Endodermal cell (in vitro differentiated cells): ENCODE results near the gene CREM. TPM values are rescaled to one million over a fixed set of nuclear protein-coding genes. Genes with fewer than 3 reads are reported as not detected.

Source experiments
- DNase-seq: peaks from one replicate; pipeline ENCODE4 v3.0.0-alpha.2; 2017
- H3K27ac ChIP-seq: 2 replicates; pipeline ENCODE4 v1.5.1; 2013; ENCODE audit warnings: mild to moderate bottlenecking, low read depth, low read length, moderate library complexity
- H3K27me3 ChIP-seq: 2 replicates; pipeline ENCODE4 v1.6.1; 2013; ENCODE audit warnings: mild to moderate bottlenecking, low read length, moderate library complexity; ENCODE audit not compliant: insufficient read depth, control insufficient read depth, poor library complexity, severe bottlenecking
- H3K36me3 ChIP-seq: 2 replicates; pipeline ENCODE4 v1.7.0; 2013; ENCODE audit warnings: mild to moderate bottlenecking, low read length, moderate library complexity; ENCODE audit not compliant: control insufficient read depth, insufficient read depth
- H3K4me1 ChIP-seq: one replicate; pipeline ENCODE4 v1.7.0; 2013; ENCODE audit warnings: low read length; ENCODE audit not compliant: control insufficient read depth, insufficient read depth
- H3K4me3 ChIP-seq: 2 replicates; pipeline ENCODE4 v1.5.1; 2013; ENCODE audit warnings: mild to moderate bottlenecking, low read length, moderate library complexity
- H3K9ac ChIP-seq: 2 replicates; pipeline ENCODE4 v1.6.1; 2013; ENCODE audit warnings: mild to moderate bottlenecking, low read length, moderate library complexity; ENCODE audit not compliant: poor library complexity, severe bottlenecking; ENCODE audit errors: extremely low read depth
- H3K9me3 ChIP-seq: 2 replicates; pipeline ENCODE4 v1.6.1; 2013; ENCODE audit warnings: mild to moderate bottlenecking, low read length, moderate library complexity; ENCODE audit not compliant: control insufficient read depth
- H3K27ac Mint-ChIP-seq: 2 replicates; pipeline ENCODE4 v1.8.0; 2020; ENCODE audit warnings: mixed read lengths
- H3K27me3 Mint-ChIP-seq: 2 replicates; pipeline ENCODE4 v1.8.0; 2021; ENCODE audit warnings: mild to moderate bottlenecking, mixed read lengths; ENCODE audit not compliant: insufficient read depth
- H3K36me3 Mint-ChIP-seq: 2 replicates; pipeline ENCODE4 v1.8.0; 2020; ENCODE audit warnings: low read depth, mixed read lengths
- H3K4me1 Mint-ChIP-seq: 2 replicates; pipeline ENCODE4 v1.8.0; 2020; ENCODE audit warnings: mixed read lengths
- H3K4me3 Mint-ChIP-seq: 2 replicates; pipeline ENCODE4 v1.8.0; 2020; ENCODE audit warnings: mild to moderate bottlenecking, moderate library complexity, mixed read lengths
- H3K9me3 Mint-ChIP-seq: 2 replicates; pipeline ENCODE4 v1.8.0; 2020; ENCODE audit warnings: mild to moderate bottlenecking, mixed read lengths
- WGBS, 2 experiments: methylation state at CpG; one replicate each; pipeline versions ENCODE4 v1.1.5 to v1.1.7; 2013; ENCODE audit warnings: missing lambda C conversion rate in 2 of 2, mixed read lengths in 1 of 2; ENCODE audit not compliant: insufficient coverage in 1 of 2, insufficient read length in 1 of 2; 5-methylcytosine and 5-hydroxymethylcytosine counted together
- total RNA-seq, 2 donors: library from RNA; stranded (reverse); fragmentation: NEBNext Ultra II Directional in 1 of 2; extraction: Animal tissue kit (Norgen Biotek cat#: 25700) in 1 of 2; gene quantifications; 2 replicates in 1 of 2; 3 replicates in 1 of 2; pipeline ENCODE4 v1.2.1, GENCODE V29; 2021
- TF ChIP-seq, protein P1 (sequence below): fragments of 200-600 bp; sonication (generic); conservative IDR thresholded peaks from 2 replicates; pipeline ENCODE4 v1.5.0; 2021; ENCODE audit warnings: antibody characterized with exemption, mild to moderate bottlenecking

CREM gene
- total RNA-seq, 2 donors from 2014 or later, result 31.5 to 35.3 TPM

DNA sequence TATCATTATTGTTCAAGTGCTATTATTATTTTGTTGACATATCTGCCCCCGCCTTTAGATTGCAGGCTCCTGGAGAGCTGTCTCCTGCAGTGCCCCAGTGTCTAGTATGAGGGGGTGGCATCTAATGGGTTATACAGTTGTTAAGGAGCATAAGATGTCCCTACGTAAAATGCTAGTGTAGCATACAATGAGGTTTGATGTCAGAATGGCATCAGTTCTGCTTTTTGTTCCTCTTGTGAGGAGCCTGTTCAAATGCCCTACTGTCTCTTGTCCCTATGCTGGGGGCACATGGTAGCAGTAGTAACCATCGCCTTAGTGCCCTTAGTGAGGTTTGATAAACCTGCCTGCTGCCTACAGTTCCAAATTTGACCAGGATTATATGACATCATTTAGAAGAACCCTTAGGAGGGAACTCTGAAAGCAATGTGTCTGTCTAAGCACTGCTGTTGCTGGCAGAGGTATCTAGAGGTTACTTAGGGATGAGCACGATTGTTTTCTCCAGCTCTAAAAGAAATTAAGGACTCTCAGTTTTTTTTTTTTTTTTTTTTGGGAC is 9.7 kb downstream of the CREM start:
- no peaks in the 10 kb centered on the region for H3K36me3 Mint-ChIP-seq

DNA sequence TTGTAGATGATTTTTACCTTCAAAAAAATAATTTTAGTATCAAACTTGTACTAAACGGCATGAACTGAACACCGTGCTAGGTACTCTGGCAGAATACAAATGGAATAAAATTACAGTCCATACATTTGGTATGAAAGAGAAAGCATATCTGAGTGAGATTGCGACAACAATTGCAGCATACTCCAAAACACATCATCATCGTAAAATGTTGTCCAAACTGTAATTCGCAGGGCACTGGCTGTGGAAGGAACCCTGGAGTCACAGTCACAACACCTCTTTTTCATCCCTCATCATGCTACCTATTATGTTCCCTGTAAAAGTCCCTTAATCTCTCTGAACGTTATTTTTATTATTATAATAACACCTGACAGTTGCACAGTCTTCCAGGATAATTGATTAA is 13.5 kb downstream of the CREM start:
- H3K36me3 ChIP-seq, result no peaks in the 10 kb centered on the region
- Mint-ChIP-seq H3K27me3 (no peaks in the 10 kb centered on the region), H3K36me3 (no peaks in the 10 kb centered on the region), H3K4me1 (no peaks in the 10 kb centered on the region), H3K9me3 (no peaks in the 10 kb centered on the region), H3K4me3 (no peak overlapping the region), H3K27ac (no peak overlapping the region)
- DNase-seq, result no peak
- TF ChIP-seq, protein P1, sequence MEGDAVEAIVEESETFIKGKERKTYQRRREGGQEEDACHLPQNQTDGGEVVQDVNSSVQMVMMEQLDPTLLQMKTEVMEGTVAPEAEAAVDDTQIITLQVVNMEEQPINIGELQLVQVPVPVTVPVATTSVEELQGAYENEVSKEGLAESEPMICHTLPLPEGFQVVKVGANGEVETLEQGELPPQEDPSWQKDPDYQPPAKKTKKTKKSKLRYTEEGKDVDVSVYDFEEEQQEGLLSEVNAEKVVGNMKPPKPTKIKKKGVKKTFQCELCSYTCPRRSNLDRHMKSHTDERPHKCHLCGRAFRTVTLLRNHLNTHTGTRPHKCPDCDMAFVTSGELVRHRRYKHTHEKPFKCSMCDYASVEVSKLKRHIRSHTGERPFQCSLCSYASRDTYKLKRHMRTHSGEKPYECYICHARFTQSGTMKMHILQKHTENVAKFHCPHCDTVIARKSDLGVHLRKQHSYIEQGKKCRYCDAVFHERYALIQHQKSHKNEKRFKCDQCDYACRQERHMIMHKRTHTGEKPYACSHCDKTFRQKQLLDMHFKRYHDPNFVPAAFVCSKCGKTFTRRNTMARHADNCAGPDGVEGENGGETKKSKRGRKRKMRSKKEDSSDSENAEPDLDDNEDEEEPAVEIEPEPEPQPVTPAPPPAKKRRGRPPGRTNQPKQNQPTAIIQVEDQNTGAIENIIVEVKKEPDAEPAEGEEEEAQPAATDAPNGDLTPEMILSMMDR, result no peak
- H3K4me1 ChIP-seq, result no peaks in the 10 kb centered on the region
- no peaks in the 10 kb centered on the region for H3K9me3 ChIP-seq
- no peaks in the 10 kb centered on the region for H3K27me3 ChIP-seq
- no peak overlapping the region for H3K9ac ChIP-seq
- no peak overlapping the region for H3K4me3 ChIP-seq
- 95% methylated on average over 4 to 6 of the region's 6 CpGs for WGBS, 2 experiments
- H3K27ac ChIP-seq, result no peak overlapping the region

More for the DNA sequence above, 9.7 kb downstream of the CREM start:
- Mint-ChIP-seq H3K4me3 (no peak overlapping the region), H3K4me1 (no peaks in the 10 kb centered on the region), H3K27me3 (no peaks in the 10 kb centered on the region), H3K27ac (no peak overlapping the region), H3K9me3 (no peaks in the 10 kb centered on the region)
- Histone ChIP-seq H3K9ac (no peak overlapping the region), H3K27me3 (no peaks in the 10 kb centered on the region), H3K4me1 (no peaks in the 10 kb centered on the region), H3K36me3 (no peaks in the 10 kb centered on the region), H3K4me3 (no peak overlapping the region), H3K27ac (no peak overlapping the region), H3K9me3 (no peaks in the 10 kb centered on the region)
- TF ChIP-seq, protein P1, result no peak
- 83 to 93% methylated on average over 4 of the region's 4 CpGs for WGBS, 2 experiments
- DNase-seq, result no peak

DNA sequence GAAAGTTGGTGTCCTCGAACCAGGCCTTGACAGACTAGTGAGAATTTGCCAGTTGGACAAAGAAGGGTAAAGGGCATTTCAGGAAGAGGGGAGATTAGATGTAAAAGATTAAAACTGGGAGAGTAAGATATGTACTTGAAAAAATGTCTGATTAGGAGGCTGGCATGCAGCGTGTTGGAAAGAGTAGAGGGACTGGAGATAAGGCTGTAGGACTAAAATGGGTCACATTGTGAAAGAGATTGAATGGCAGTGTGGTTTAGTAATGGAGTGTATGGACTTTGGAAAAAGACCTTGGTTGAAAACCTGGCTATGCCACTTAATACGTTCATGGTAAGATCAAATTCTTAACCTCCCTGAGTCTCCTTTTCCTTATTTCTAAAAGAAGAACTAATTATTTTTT is 14.1 kb downstream of the CREM start:
- H3K36me3 Mint-ChIP-seq, result no peaks in the 10 kb centered on the region
- no peaks in the 10 kb centered on the region for H3K36me3 ChIP-seq
- no peak overlapping the region for H3K27ac ChIP-seq
- H3K4me3 ChIP-seq, result no peak overlapping the region
- no peaks in the 10 kb centered on the region for H3K4me1 ChIP-seq
- no peaks in the 10 kb centered on the region for H3K27me3 Mint-ChIP-seq
- TF ChIP-seq, protein P1, result no peak
- no peak overlapping the region for H3K9ac ChIP-seq
- no peak for DNase-seq
- H3K27me3 ChIP-seq, result no peaks in the 10 kb centered on the region
- no peaks in the 10 kb centered on the region for H3K4me1 Mint-ChIP-seq
- no peak overlapping the region for H3K27ac Mint-ChIP-seq
- H3K9me3 ChIP-seq, result no peaks in the 10 kb centered on the region
- H3K4me3 Mint-ChIP-seq, result no peak overlapping the region
- H3K9me3 Mint-ChIP-seq, result no peaks in the 10 kb centered on the region
- 44 to 82% methylated on average over 1 to 3 of the region's 3 CpGs for WGBS, 2 experiments
